ENCODE measurements around the gene TTC16. TPM values are rescaled to one million over a fixed set of nuclear protein-coding genes. Genes with fewer than 3 reads are reported as not detected.
A peak's percentile ranks its signal among the peaks of the same experiment; 100 is the strongest.

Gene TTC16
- total RNA-seq, 1 donor from 2014 or later: 1.3 TPM

- Histone ChIP-seq H3K4me1 (no peaks in the 10 kb centered on the region), H3K36me3 (peaks cover 10% of the 10 kb centered on the region), H3K27me3 (ENCODE audit: low read depth) (no peaks in the 10 kb centered on the region), H3K9me3 (no peaks in the 10 kb centered on the region), H3K27ac (no peak overlapping the region), H3K4me3 (no peak overlapping the region)
- TF ChIP-seq CTCF (IDR thresholded peaks at IDR 0.05): no peak
- intact Hi-C loops (cut with DNase I): no loop called here
- DNase-seq: no peak
- no peak for ATAC-seq
Measured at GRCh38 chr9:127698386-127698785, 17.5 kb upstream of the TTC16 start.

GRCh38 chr9:127698985-127699670 lies 16.8 kb upstream of the TTC16 start:
- intact Hi-C loops (cut with DNase I): no loop called here
- TF ChIP-seq CTCF (IDR thresholded peaks at IDR 0.05): peak; percentile 29
- no peaks in the 10 kb centered on the region for H3K9me3 ChIP-seq
- ATAC-seq: peak; percentile 98 to 99
- H3K27me3 ChIP-seq (ENCODE audit: low read depth): no peaks in the 10 kb centered on the region
- H3K4me1 ChIP-seq: no peaks in the 10 kb centered on the region
- peaks cover 5% of the 10 kb centered on the region for H3K36me3 ChIP-seq
- peak overlapping the region; percentile 92 for H3K27ac ChIP-seq
- DNase-seq: peak; percentile 98
- H3K4me3 ChIP-seq: peak overlapping the region; percentile 47

GRCh38 chr9:127700140-127700539 lies 15.7 kb upstream of the TTC16 start:
- no peak for TF ChIP-seq CTCF (IDR thresholded peaks at IDR 0.05)

GRCh38 chr9:127700594-127701255 lies 15.2 kb upstream of the TTC16 start:
- H3K27me3 ChIP-seq (ENCODE audit: low read depth): no peaks in the 10 kb centered on the region
- ATAC-seq (no peak), DNase-seq (no peak)
- H3K36me3 ChIP-seq: no peaks in the 10 kb centered on the region
- H3K27ac ChIP-seq: no peak overlapping the region
- no peaks in the 10 kb centered on the region for H3K4me1 ChIP-seq
- TF ChIP-seq CTCF (IDR thresholded peaks at IDR 0.05): no peak
- no peak overlapping the region for H3K4me3 ChIP-seq
- intact Hi-C loops (cut with DNase I): no loop called here
- no peaks in the 10 kb centered on the region for H3K9me3 ChIP-seq

More at GRCh38 chr9:127700140-127700539, 15.7 kb upstream of the TTC16 start:
- Histone ChIP-seq H3K4me3 (no peak overlapping the region), H3K27ac (peak overlapping the region; percentile 92), H3K36me3 (no peaks in the 10 kb centered on the region), H3K9me3 (no peaks in the 10 kb centered on the region), H3K4me1 (no peaks in the 10 kb centered on the region), H3K27me3 (ENCODE audit: low read depth) (no peaks in the 10 kb centered on the region)
- DNase-seq: no peak
- no peak for ATAC-seq
- intact Hi-C loops (cut with DNase I): no loop called here

- intact Hi-C loops (cut with DNase I): no loop called here
- Histone ChIP-seq H3K4me3 (no peak overlapping the region), H3K9me3 (no peaks in the 10 kb centered on the region), H3K36me3 (no peaks in the 10 kb centered on the region), H3K4me1 (no peaks in the 10 kb centered on the region), H3K27me3 (ENCODE audit: low read depth) (no peaks in the 10 kb centered on the region), H3K27ac (no peak overlapping the region)
- ATAC-seq: no peak
- DNase-seq: no peak
- TF ChIP-seq CTCF (IDR thresholded peaks at IDR 0.05): no peak
Measured at GRCh38 chr9:127703289-127703946, 12.5 kb upstream of the TTC16 start.

All from lower lobe of right lung (tissue), 2 donors.